ENCODE measurements around the gene EZR. TPM values are rescaled to one million over a fixed set of nuclear protein-coding genes. Genes with fewer than 3 reads are reported as not detected.

EZR gene
- total and polyA plus RNA-seq, 9 of the 15 experiments (the other 6 are each of a cell fraction or from before 2014, with no cell fraction given), result 36.5 to 162 (median 104) TPM

DNA sequence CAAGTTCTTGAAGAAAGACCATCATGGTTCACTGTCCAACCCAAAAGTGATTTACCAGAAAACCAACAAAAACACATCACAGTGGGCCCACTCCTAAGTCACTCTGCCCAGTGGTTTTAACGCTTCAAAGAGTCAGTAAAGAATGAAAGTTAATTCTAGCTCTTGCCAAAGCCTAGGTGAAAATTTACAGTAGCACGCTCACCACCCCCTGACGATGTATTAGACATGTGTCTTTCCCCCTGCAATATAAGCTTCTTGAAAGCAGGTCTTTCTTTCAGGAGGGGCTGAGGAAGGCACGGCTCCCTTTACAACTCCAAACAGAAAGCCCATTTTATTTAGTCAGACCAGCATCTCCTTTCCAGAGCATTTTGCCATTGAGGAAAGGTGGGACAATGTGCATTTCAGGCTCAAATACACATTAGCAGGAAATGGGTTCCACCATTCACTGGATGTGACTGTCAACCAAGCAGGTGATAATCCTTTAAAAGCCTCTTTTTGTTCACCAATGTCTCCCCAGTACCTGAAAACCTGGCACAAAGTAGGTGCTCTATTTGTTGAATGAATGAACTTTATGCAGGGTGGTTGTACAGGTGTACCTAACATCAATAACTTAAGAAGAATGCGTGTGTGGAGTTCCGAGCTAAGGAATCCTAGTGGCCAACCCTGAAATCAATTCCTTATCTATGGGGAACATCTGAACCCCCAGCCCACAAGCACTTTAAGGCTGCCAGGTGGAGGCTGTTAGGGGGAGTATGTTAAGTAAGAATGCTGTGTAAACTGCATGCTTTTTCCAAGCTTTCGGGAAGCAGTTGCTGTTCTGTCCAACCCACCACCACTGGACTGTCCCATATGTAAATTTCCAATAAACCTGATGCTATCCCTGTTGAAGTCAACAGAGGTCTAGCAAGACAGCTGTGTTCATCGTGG lies 11.4 kb downstream of the EZR start (continued):
- no peak for TF ChIP-seq JUND (IDR thresholded peaks at IDR 0.05; ENCODE audit: borderline replicate concordance, low read depth, low read length)
- TF ChIP-seq JUND (tag; IDR thresholded peaks at IDR 0.05; ENCODE audit: borderline replicate concordance, low read depth, low read length), result no peak
- TF ChIP-seq POLR3G (IDR thresholded peaks at IDR 0.05; ENCODE audit: extremely low read depth, insufficient read length, insufficient replicate concordance), result no peak
- no peak for TF ChIP-seq KDM1A (IDR thresholded peaks at IDR 0.05)
- no peak for TF ChIP-seq ZNF76 (CRISPR knock-in tag; IDR thresholded peaks at IDR 0.05; ENCODE audit: borderline replicate concordance)
- TF ChIP-seq ZNF77 (CRISPR knock-in tag; IDR thresholded peaks at IDR 0.05), result no peak
- TF ChIP-seq KDM2B (CRISPR knock-in tag; IDR thresholded peaks at IDR 0.05), result no peak
- TF ChIP-seq HDAC1 (IDR thresholded peaks at IDR 0.05), result no peak
- TF ChIP-seq NEUROD1 (IDR thresholded peaks at IDR 0.05; ENCODE audit: borderline replicate concordance, low read depth, low read length, partially characterized antibody), result no peak
- TF ChIP-seq GATAD2A (IDR thresholded peaks at IDR 0.05), result no peak
- TF ChIP-seq ZNF133 (CRISPR knock-in tag; IDR thresholded peaks at IDR 0.05), result no peak
- TF ChIP-seq NBN (IDR thresholded peaks at IDR 0.05; ENCODE audit: low read depth), result no peak
- 0 out of 2 replicates have a peak, but pooled peaks have one; percentile 21 for TF ChIP-seq CEBPG (CRISPR knock-in tag; IDR thresholded peaks at IDR 0.05)
- no peak for TF ChIP-seq CEBPG (tag; conservative IDR thresholded peaks at IDR 0.05 in 1 of 2, IDR thresholded peaks at IDR 0.05 in 1 of 2)
- no peak for TF ChIP-seq SRSF9 (IDR thresholded peaks at IDR 0.05; ENCODE audit: borderline replicate concordance, low read depth, low read length)
